ENCODE data around the gene PPP1R12B. TPM values are rescaled to one million over a fixed set of nuclear protein-coding genes. Genes with fewer than 3 reads are reported as not detected.

The PPP1R12B gene
- total RNA-seq, 8 experiments from 2014 or later: 9.7 to 113 (median 18.6) TPM

DNA sequence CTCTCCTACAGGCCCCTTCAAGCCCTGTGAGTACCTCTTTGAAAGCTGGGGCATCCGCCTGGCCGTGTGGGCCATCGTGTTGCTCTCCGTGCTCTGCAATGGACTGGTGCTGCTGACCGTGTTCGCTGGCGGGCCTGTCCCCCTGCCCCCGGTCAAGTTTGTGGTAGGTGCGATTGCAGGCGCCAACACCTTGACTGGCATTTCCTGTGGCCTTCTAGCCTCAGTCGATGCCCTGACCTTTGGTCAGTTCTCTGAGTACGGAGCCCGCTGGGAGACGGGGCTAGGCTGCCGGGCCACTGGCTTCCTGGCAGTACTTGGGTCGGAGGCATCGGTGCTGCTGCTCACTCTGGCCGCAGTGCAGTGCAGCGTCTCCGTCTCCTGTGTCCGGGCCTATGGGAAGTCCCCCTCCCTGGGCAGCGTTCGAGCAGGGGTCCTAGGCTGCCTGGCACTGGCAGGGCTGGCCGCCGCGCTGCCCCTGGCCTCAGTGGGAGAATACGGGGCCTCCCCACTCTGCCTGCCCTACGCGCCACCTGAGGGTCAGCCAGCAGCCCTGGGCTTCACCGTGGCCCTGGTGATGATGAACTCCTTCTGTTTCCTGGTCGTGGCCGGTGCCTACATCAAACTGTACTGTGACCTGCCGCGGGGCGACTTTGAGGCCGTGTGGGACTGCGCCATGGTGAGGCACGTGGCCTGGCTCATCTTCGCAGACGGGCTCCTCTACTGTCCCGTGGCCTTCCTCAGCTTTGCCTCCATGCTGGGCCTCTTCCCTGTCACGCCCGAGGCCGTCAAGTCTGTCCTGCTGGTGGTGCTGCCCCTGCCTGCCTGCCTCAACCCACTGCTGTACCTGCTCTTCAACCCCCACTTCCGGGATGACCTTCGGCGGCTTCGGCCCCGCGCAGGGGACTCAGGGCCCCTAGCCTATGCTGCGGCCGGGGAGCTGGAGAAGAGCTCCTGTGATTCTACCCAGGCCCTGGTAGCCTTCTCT lies 30.3 kb upstream of the PPP1R12B start:
- H3K4me1 ChIP-seq (replicated peaks in 1 of 2): no peaks in the 10 kb centered on the region
- no peak for ATAC-seq (replicated peaks in 6 of 8)
- H3K27ac ChIP-seq: no peak overlapping the region
- in situ Hi-C loops (cut with MboI; ENCODE audit: low pct_unique_long_range_greater_than_20kb in 2 of 9, low sequenced_read_pairs in 9 of 9, unreplicated experiment in 9 of 9): loop anchor here in 8 of 9 experiments (5.0 to 25.0 kb wide), 4 partner anchors 131 to 143 kb away; partner anchors contain the start of gene LGR6 (in 2 of the 8)
- no peak overlapping the region for H3K4me3 ChIP-seq
- 84 to 94% (median 89%) methylated on average over 2 to 33 of the region's 52 CpGs; no CpG with 5 or more reads in 4 of the 10 experiments for WGBS, 10 experiments

GRCh38 chr1:202319381-202320080 lies 29.0 kb upstream of the PPP1R12B start:
- Histone ChIP-seq H3K27ac (no peak overlapping the region), H3K4me1 (replicated peaks in 1 of 2) (no peaks in the 10 kb centered on the region), H3K4me3 (no peak overlapping the region)
- in situ Hi-C loops (cut with MboI; ENCODE audit: low pct_unique_long_range_greater_than_20kb in 2 of 9, low sequenced_read_pairs in 9 of 9, unreplicated experiment in 9 of 9): loop anchor here in 8 of 9 experiments (5.0 to 25.0 kb wide), 4 partner anchors 132 to 145 kb away; partner anchors contain the start of gene LGR6 (in 2 of the 8)
- peak in 3 of 8 experiments; percentile 44 to 54 (median 51) for ATAC-seq (replicated peaks in 6 of 8)
- WGBS, 10 experiments: 40 to 100% (median 64%) methylated on average over 1 to 4 of the region's 4 CpGs; no CpG with 5 or more reads in 1 of the 10 experiments

DNA sequence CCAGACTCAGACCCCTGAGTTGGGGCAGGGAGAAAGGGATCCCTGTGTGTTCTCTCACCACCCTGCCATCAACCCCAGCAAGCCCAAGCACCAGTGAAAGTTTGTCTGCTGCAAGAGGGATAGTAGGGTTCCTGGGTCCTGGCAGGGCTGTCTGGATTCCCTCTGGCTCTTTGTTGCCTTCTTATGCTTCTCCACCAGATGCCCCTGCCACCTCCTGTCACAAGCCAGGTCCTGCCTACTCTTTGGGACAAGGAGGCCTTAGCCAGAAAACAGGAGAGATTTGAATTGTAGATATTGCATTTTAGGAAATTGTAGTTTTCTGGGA lies 28.5 kb upstream of the PPP1R12B start:
- ATAC-seq (replicated peaks in 6 of 8): no peak
- no peak overlapping the region for H3K27ac ChIP-seq
- no peak overlapping the region for H3K4me3 ChIP-seq
- in situ Hi-C loops (cut with MboI; ENCODE audit: low pct_unique_long_range_greater_than_20kb in 2 of 9, low sequenced_read_pairs in 9 of 9, unreplicated experiment in 9 of 9): loop anchor here in 2 of 9 experiments (25.0 kb wide), 1 partner anchor 133 kb away; the partner anchor contains the start of gene LGR6 (in 2 of the 2)
- H3K4me1 ChIP-seq (replicated peaks in 1 of 2): no peaks in the 10 kb centered on the region

DNA sequence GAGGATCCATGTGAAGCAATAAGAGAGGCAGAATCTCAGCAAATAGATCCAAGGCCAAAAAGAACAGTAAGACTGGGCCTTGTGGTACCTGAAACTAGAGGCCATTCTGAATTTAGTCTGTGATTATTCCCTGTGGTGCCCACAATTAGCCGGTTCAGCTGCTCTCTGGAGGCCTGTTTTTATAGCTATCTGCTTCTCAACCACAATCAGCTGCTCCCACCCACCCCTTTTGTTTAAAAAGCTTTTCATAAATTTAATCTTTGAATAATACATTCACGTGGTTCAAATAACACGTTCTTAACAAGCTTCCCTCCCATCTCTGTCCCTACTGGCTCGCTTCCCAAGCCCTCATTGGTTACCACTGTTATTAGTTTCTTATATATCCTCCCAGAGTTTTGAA lies 24.8 kb upstream of the PPP1R12B start:
- H3K4me1 ChIP-seq (replicated peaks in 1 of 2): no peaks in the 10 kb centered on the region
- ATAC-seq (replicated peaks in 6 of 8): no peak
- no peak overlapping the region for H3K27ac ChIP-seq
- no peak overlapping the region for H3K4me3 ChIP-seq
- in situ Hi-C loops (cut with MboI; ENCODE audit: low pct_unique_long_range_greater_than_20kb in 2 of 9, low sequenced_read_pairs in 9 of 9, unreplicated experiment in 9 of 9): loop anchor here in 2 of 9 experiments (25.0 kb wide), 1 partner anchor 136 kb away; the partner anchor contains the start of gene LGR6 (in 2 of the 2)
- WGBS, 10 experiments: 27 to 92% (median 77%) methylated on average over 3 to 4 of the region's 4 CpGs

GRCh38 chr1:202324646-202325045 lies 23.9 kb upstream of the PPP1R12B start:
- no peak for ATAC-seq (replicated peaks in 6 of 8)
- WGBS, 10 experiments: 58 to 100% (median 94%) methylated on average over 1 to 2 of the region's 2 CpGs; no CpG with 5 or more reads in 3 of the 10 experiments
- Histone ChIP-seq H3K4me1 (replicated peaks in 1 of 2) (no peaks in the 10 kb centered on the region), H3K4me3 (no peak overlapping the region), H3K27ac (no peak overlapping the region)
- in situ Hi-C loops (cut with MboI; ENCODE audit: low pct_unique_long_range_greater_than_20kb in 2 of 9, low sequenced_read_pairs in 9 of 9, unreplicated experiment in 9 of 9): loop anchor here in 4 of 9 experiments (25.0 kb wide), 3 partner anchors 137 to 388 kb away; partner anchors contain the start of genes LGR6 (in 2 of the 4) and SYT2 (in 2 of the 4)

GRCh38 chr1:202329891-202330290 lies 18.6 kb upstream of the PPP1R12B start:
- Histone ChIP-seq H3K4me3 (no peak overlapping the region), H3K4me1 (replicated peaks in 1 of 2) (no peaks in the 10 kb centered on the region), H3K27ac (no peak overlapping the region)
- no peak for ATAC-seq (replicated peaks in 6 of 8)
- in situ Hi-C loops (cut with MboI; ENCODE audit: low pct_unique_long_range_greater_than_20kb in 2 of 9, low sequenced_read_pairs in 9 of 9, unreplicated experiment in 9 of 9): loop anchor here in 2 of 9 experiments (25.0 kb wide), 2 partner anchors 257 to 382 kb away; partner anchors contain the start of gene SYT2 (in 2 of the 2)

- ATAC-seq (replicated peaks in 6 of 8): no peak
- in situ Hi-C loops (cut with MboI; ENCODE audit: low pct_unique_long_range_greater_than_20kb in 2 of 9, low sequenced_read_pairs in 9 of 9, unreplicated experiment in 9 of 9): loop anchor here in 2 of 9 experiments (25.0 kb wide), 2 partner anchors 253 to 378 kb away; partner anchors contain the start of gene SYT2 (in 2 of the 2)
- no peak overlapping the region for H3K4me3 ChIP-seq
- 51 to 100% (median 87%) methylated on average over 1 to 4 of the region's 4 CpGs for WGBS, 10 experiments
- no peak overlapping the region for H3K27ac ChIP-seq
- no peaks in the 10 kb centered on the region for H3K4me1 ChIP-seq (replicated peaks in 1 of 2)
Observed at GRCh38 chr1:202333861-202334260, 14.6 kb upstream of the PPP1R12B start.

- WGBS, 10 experiments: 0 to 70% (median 47%) methylated on average over 1 to 4 of the region's 4 CpGs
- Histone ChIP-seq H3K4me1 (replicated peaks in 1 of 2) (peaks cover 0 to 3% of the 10 kb centered on the region in 2 donors), H3K27ac (no peak overlapping the region), H3K4me3 (no peak overlapping the region)
- in situ Hi-C loops (cut with MboI; ENCODE audit: low pct_unique_long_range_greater_than_20kb in 2 of 9, low sequenced_read_pairs in 9 of 9, unreplicated experiment in 9 of 9): loop anchor here in 2 of 9 experiments (25.0 kb wide), 2 partner anchors 244 to 368 kb away; partner anchors contain the start of gene SYT2 (in 2 of the 2)
- ATAC-seq (replicated peaks in 6 of 8): no peak
Observed at GRCh38 chr1:202343652-202344349, 4.7 kb upstream of the PPP1R12B start.

- 0 to 74% (median 51%) methylated on average over 1 to 6 of the region's 6 CpGs for WGBS, 10 experiments
- Histone ChIP-seq H3K4me1 (replicated peaks in 1 of 2) (peaks cover 3 to 9% of the 10 kb centered on the region in 2 donors), H3K27ac (no peak overlapping the region), H3K4me3 (peak overlapping the region in 1 of 5 donors; percentile 2)
- in situ Hi-C loops (cut with MboI; ENCODE audit: low pct_unique_long_range_greater_than_20kb in 2 of 9, low sequenced_read_pairs in 9 of 9, unreplicated experiment in 9 of 9): loop anchor here in 2 of 9 experiments (25.0 kb wide), 2 partner anchors 239 to 364 kb away; partner anchors contain the start of gene SYT2 (in 2 of the 2)
- ATAC-seq (replicated peaks in 6 of 8): peak in 1 of 8 experiments; percentile 0
Observed at GRCh38 chr1:202348005-202348508, 442 bp upstream of the PPP1R12B start.

DNA sequence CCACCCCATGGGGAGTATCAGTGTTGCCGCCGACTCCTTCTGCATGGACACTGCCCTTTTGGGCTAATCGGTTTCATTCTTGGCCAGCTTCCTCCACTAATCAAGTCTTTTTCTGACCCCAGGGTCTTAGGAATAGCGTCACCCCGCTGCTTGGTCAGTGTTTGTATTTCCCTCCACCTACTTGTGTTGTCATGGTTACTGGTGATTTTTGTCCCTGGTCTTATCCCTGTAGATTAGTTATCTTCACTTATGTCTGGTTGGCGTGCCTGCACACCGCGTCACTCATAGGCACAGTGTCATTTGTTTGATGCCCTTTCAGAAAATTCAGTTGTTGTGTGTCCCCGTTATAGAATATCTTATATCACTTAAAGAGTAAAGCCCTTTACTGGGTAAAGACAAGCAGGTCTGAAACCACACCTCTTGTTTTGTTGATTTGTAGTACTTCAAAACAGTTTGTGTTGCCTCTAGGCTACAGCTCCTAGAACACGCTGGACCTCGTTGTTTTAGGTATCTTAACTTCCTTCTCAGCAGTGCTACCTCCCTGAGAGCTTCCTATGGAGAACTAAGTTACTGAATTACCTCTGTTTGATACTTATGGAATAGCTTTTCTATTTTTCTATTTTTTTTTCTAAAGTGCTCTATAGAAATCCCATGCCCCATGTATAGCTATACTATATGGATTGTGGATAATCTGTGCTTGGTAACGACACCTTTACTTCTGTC lies 868 bp downstream of the PPP1R12B start:
- WGBS, 10 experiments: 1 to 80% (median 21%) methylated on average over 1 to 11 of the region's 12 CpGs; no CpG with 5 or more reads in 2 of the 10 experiments

DNA sequence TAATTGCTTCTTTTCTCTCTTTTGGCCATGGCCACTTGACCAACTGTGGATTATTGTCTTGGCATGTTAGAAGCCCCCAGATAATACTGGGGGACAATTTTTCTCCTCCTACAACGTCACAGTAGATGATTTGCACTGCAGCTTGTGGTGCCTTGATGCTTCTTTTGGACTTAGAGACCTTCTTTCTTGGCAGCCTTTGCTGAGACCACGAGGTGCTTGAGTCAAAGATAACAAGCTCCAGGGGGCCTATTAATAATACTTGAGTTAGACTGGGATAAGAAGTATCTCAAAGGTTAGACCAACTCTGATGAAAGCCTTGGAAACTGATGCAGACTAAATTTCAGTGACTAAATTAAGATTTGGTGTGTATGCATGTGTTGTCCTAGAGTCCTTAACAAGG lies 3.2 kb downstream of the PPP1R12B start:
- H3K4me3 ChIP-seq: no peak overlapping the region
- in situ Hi-C loops (cut with MboI; ENCODE audit: low pct_unique_long_range_greater_than_20kb in 2 of 9, low sequenced_read_pairs in 9 of 9, unreplicated experiment in 9 of 9): no loop called here
- WGBS, 10 experiments: 50 to 100% (median 76%) methylated on average over 1 to 2 of the region's 2 CpGs; no CpG with 5 or more reads in 2 of the 10 experiments

More for the DNA sequence above, 868 bp downstream of the PPP1R12B start:
- H3K4me1 ChIP-seq (replicated peaks in 1 of 2): peaks cover 3 to 9% of the 10 kb centered on the region in 2 donors
- peak; percentile 0 to 43 (median 10) for ATAC-seq (replicated peaks in 6 of 8)
- in situ Hi-C loops (cut with MboI; ENCODE audit: low pct_unique_long_range_greater_than_20kb in 2 of 9, low sequenced_read_pairs in 9 of 9, unreplicated experiment in 9 of 9): loop anchor here in 2 of 9 experiments (25.0 kb wide), 2 partner anchors 238 to 363 kb away; partner anchors contain the start of gene SYT2 (in 2 of the 2)
- peak overlapping the region in 1 of 2 donors; percentile 73 for H3K27ac ChIP-seq
- peak overlapping the region; percentile 66 to 87 (median 76) for H3K4me3 ChIP-seq

More for the DNA sequence above, 3.2 kb downstream of the PPP1R12B start:
- ATAC-seq (replicated peaks in 6 of 8): no peak
- Histone ChIP-seq H3K4me1 (replicated peaks in 1 of 2) (peaks cover 3 to 9% of the 10 kb centered on the region in 2 donors), H3K27ac (no peak overlapping the region)
